ENCODE results near the gene CCSER1.

The CCSER1 gene

DNA sequence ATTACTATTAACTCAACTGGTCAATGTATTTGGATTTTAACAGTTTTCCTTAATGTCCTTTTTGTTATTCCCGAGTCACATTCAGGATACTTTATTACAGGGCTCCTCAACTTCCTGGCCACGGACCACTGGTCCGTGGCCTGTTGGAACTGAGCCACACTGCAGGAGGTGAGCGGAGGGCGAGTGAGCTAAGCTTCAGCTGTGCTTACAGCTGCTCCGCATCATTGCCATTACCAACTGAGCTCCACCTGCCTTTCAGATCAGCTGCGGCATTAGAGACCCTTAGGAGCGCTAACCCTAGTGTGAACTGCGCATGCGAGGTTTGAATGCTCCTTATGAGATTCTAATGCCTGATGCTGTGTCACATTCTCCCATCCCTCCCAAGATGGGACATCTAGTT lies 591.7 kb downstream of the CCSER1 start:
- H3K27me3 Mint-ChIP-seq = no peaks in the 10 kb centered on the region
- peaks cover 7% of the 10 kb centered on the region for H3K9me3 Mint-ChIP-seq (ENCODE audit: low read depth)
- H3K27ac Mint-ChIP-seq = no peak overlapping the region
- H3K4me1 Mint-ChIP-seq (ENCODE audit: low read depth) = no peaks in the 10 kb centered on the region
- no peak overlapping the region for H3K4me3 Mint-ChIP-seq
- no peaks in the 10 kb centered on the region for H3K36me3 Mint-ChIP-seq

GRCh38 chr4:90727938-90728337 lies 600.7 kb downstream of the CCSER1 start:
- Mint-ChIP-seq H3K36me3 (no peaks in the 10 kb centered on the region), H3K9me3 (ENCODE audit: low read depth) (peaks cover 9% of the 10 kb centered on the region), H3K27me3 (no peaks in the 10 kb centered on the region), H3K4me3 (no peak overlapping the region), H3K27ac (no peak overlapping the region), H3K4me1 (ENCODE audit: low read depth) (no peaks in the 10 kb centered on the region)

- no peak overlapping the region for H3K4me3 Mint-ChIP-seq
- peaks cover 14% of the 10 kb centered on the region for H3K9me3 Mint-ChIP-seq (ENCODE audit: low read depth)
- no peak overlapping the region for H3K27ac Mint-ChIP-seq
- H3K36me3 Mint-ChIP-seq = no peaks in the 10 kb centered on the region
- no peaks in the 10 kb centered on the region for H3K4me1 Mint-ChIP-seq (ENCODE audit: low read depth)
- H3K27me3 Mint-ChIP-seq = no peaks in the 10 kb centered on the region
Measured at GRCh38 chr4:90730752-90731151, 603.6 kb downstream of the CCSER1 start.

DNA sequence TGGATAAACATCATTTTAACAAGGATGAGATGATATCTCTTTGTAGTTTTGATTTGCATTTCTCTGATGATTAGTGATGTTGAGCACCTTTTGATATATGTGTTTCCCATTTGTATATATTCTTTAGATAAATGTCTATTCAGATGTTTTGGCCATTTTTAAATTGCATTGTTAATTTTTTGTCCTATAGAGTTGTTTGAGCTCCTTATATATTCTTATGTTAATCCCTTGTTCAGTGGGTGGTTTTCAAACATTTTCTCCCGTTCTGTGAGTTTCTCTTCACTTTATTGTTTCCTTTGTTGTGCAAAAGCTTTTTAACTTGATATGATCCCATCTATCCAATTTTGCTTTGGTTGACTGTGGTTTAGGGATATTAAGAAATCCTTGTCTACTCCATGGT lies 606.0 kb downstream of the CCSER1 start:
- H3K27me3 Mint-ChIP-seq = no peaks in the 10 kb centered on the region
- H3K36me3 Mint-ChIP-seq = no peaks in the 10 kb centered on the region
- H3K4me3 Mint-ChIP-seq = no peak overlapping the region
- H3K27ac Mint-ChIP-seq = no peak overlapping the region
- peaks cover 25% of the 10 kb centered on the region for H3K9me3 Mint-ChIP-seq (ENCODE audit: low read depth)
- H3K4me1 Mint-ChIP-seq (ENCODE audit: low read depth) = no peaks in the 10 kb centered on the region

GRCh38 chr4:90745176-90745575 lies 618.0 kb downstream of the CCSER1 start:
- Mint-ChIP-seq H3K4me1 (ENCODE audit: low read depth) (no peaks in the 10 kb centered on the region), H3K27ac (no peak overlapping the region), H3K27me3 (no peaks in the 10 kb centered on the region), H3K4me3 (no peak overlapping the region), H3K36me3 (no peaks in the 10 kb centered on the region), H3K9me3 (ENCODE audit: low read depth) (peaks cover 3% of the 10 kb centered on the region)

DNA sequence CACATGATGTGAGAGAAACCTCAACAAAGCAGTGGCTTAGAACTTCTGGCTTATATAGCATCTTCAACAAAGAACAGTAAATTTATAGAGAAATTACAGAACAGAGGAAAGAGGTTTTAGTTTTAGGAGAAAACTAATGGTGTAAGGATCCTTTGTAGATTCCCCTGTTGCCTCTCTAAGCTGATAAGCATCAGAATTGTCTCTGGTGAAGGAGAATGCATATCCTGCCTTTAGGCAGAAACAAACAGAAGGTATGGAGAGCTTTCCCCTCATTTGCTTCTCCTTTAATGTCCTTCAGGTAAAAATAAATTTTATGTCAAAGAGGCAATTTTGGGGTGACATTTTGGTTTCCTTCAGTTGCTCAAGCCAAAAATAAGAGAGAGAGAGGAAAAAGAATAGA lies 625.9 kb downstream of the CCSER1 start:
- Mint-ChIP-seq H3K9me3 (ENCODE audit: low read depth) (no peaks in the 10 kb centered on the region), H3K4me1 (ENCODE audit: low read depth) (no peaks in the 10 kb centered on the region), H3K4me3 (no peak overlapping the region), H3K36me3 (no peaks in the 10 kb centered on the region), H3K27ac (no peak overlapping the region), H3K27me3 (no peaks in the 10 kb centered on the region)

GRCh38 chr4:90757534-90758060 lies 630.4 kb downstream of the CCSER1 start:
- H3K9me3 Mint-ChIP-seq (ENCODE audit: low read depth) = no peaks in the 10 kb centered on the region
- H3K27me3 Mint-ChIP-seq = no peaks in the 10 kb centered on the region
- no peak overlapping the region for H3K4me3 Mint-ChIP-seq
- no peak overlapping the region for H3K27ac Mint-ChIP-seq
- H3K36me3 Mint-ChIP-seq = no peaks in the 10 kb centered on the region
- no peaks in the 10 kb centered on the region for H3K4me1 Mint-ChIP-seq (ENCODE audit: low read depth)

DNA sequence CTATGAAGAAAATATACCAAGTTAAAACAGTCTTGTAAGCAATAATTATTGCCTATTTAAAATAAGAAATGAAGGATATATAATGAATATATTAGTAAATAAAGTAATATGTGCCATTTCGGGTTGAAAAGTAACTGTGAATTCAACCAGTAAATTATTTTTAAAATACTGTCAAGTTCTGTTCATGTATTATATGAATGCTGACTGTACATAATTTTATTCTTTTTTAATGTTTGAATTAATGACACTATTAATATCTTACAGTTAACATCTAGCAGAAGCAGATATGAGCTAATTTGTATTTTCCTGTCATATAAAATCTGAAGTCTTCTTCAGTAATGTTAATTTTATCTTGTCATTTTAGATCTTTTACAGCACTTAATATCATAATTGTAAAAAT lies 632.9 kb downstream of the CCSER1 start:
- Mint-ChIP-seq H3K27me3 (no peaks in the 10 kb centered on the region), H3K9me3 (ENCODE audit: low read depth) (no peaks in the 10 kb centered on the region), H3K4me3 (no peak overlapping the region), H3K4me1 (ENCODE audit: low read depth) (no peaks in the 10 kb centered on the region), H3K27ac (no peak overlapping the region), H3K36me3 (no peaks in the 10 kb centered on the region)

DNA sequence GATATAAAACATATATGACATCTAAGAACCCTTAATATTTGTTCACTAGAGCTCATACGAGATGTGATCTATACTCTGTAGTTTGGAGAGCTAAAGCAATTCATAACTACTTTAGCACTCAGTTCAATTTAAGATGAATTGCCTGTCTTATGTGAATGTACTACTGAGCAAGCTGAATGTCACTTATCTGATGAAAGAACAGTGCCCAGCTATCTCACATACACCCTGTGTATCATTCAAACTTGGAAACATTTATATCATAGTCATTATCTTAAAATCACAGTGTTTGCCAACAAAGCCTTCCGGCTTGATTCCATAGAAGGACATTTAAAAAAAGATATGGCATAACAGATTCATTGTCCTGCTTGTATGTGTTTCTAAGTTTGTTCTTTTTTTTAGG lies 639.6 kb downstream of the CCSER1 start:
- Mint-ChIP-seq H3K4me1 (ENCODE audit: low read depth) (no peaks in the 10 kb centered on the region), H3K27ac (no peak overlapping the region), H3K36me3 (no peaks in the 10 kb centered on the region), H3K4me3 (no peak overlapping the region), H3K9me3 (ENCODE audit: low read depth) (peaks cover 3% of the 10 kb centered on the region), H3K27me3 (no peaks in the 10 kb centered on the region)

GRCh38 chr4:90769251-90769650 lies 642.1 kb downstream of the CCSER1 start:
- Mint-ChIP-seq H3K9me3 (ENCODE audit: low read depth) (peaks cover 3% of the 10 kb centered on the region), H3K4me1 (ENCODE audit: low read depth) (no peaks in the 10 kb centered on the region), H3K4me3 (no peak overlapping the region), H3K27ac (no peak overlapping the region), H3K36me3 (no peaks in the 10 kb centered on the region), H3K27me3 (no peaks in the 10 kb centered on the region)

DNA sequence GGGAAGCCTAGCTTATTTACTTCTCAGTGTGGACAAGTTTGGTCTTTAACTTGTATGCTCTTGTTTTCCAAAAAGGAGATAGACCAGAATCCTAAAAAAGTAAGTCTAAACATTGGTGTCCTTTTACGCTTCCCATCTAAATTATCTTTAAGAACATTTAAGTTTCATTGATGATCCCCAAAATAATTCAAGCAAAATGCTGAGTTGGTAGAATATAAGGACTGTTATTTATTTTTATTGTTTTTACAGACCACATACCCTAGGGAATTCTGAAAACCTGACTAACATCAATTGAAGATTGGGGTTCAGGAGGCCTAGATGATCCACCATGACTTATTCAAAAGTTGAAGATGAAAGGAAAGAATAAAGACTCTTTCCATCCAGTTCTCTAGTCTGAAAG lies 653.0 kb downstream of the CCSER1 start:
- Mint-ChIP-seq H3K9me3 (ENCODE audit: low read depth) (peaks cover 7% of the 10 kb centered on the region), H3K4me3 (no peak overlapping the region), H3K4me1 (ENCODE audit: low read depth) (no peaks in the 10 kb centered on the region), H3K36me3 (no peaks in the 10 kb centered on the region), H3K27ac (no peak overlapping the region), H3K27me3 (no peaks in the 10 kb centered on the region)

GRCh38 chr4:90786602-90787001 lies 659.4 kb downstream of the CCSER1 start:
- H3K4me3 Mint-ChIP-seq = no peak overlapping the region
- H3K9me3 Mint-ChIP-seq (ENCODE audit: low read depth) = peaks cover 11% of the 10 kb centered on the region
- no peaks in the 10 kb centered on the region for H3K27me3 Mint-ChIP-seq
- no peaks in the 10 kb centered on the region for H3K4me1 Mint-ChIP-seq (ENCODE audit: low read depth)
- H3K36me3 Mint-ChIP-seq = no peaks in the 10 kb centered on the region
- no peak overlapping the region for H3K27ac Mint-ChIP-seq

DNA sequence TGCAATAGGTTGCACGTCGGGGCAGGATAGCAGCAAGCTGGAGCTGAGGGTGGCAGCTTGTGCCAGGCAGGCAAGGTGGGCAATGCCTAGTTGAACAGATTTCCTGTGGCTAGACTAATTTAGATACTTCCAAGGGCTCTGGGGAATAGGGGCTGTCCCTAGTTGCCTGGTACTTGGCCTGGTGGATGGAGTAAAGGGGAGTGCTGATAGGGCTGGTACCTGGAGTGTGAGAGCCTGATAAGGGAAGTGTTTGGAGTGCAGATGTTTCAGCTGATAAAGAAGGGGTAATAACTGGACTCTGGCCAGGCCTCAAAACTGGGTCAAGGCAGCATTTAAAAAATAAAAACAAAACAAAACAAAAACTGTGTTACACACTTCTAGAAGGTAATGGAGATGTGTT lies 665.5 kb downstream of the CCSER1 start:
- H3K27me3 Mint-ChIP-seq = no peaks in the 10 kb centered on the region
- H3K9me3 Mint-ChIP-seq (ENCODE audit: low read depth) = peaks cover 23% of the 10 kb centered on the region
- H3K4me3 Mint-ChIP-seq = no peak overlapping the region
- no peaks in the 10 kb centered on the region for H3K4me1 Mint-ChIP-seq (ENCODE audit: low read depth)
- H3K36me3 Mint-ChIP-seq = no peaks in the 10 kb centered on the region
- H3K27ac Mint-ChIP-seq = no peak overlapping the region

DNA sequence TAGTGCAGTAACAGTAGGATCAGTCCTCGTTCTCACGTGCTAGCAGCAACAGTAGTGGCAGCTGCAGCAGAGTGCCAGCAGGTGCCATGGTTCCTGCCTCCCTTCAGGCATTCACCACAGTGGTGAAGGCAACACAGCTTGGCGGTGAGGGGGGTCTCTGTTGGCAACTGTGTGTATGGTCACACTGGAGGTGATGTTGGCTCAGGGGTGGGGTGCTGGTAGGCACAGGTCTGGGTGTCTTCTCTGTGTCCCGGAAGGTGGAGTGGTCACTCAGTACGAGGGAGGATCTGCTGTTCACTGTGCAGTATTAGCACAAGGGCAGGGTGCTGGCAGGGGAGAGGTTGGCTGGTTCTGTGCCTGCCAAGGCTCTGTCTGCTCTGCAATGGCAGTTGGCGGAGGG lies 671.8 kb downstream of the CCSER1 start:
- H3K9me3 Mint-ChIP-seq (ENCODE audit: low read depth) = peaks cover 19% of the 10 kb centered on the region
- no peak overlapping the region for H3K4me3 Mint-ChIP-seq
- H3K4me1 Mint-ChIP-seq (ENCODE audit: low read depth) = no peaks in the 10 kb centered on the region
- no peaks in the 10 kb centered on the region for H3K27me3 Mint-ChIP-seq
- no peak overlapping the region for H3K27ac Mint-ChIP-seq
- H3K36me3 Mint-ChIP-seq = no peaks in the 10 kb centered on the region

- Mint-ChIP-seq H3K4me3 (no peak overlapping the region), H3K4me1 (ENCODE audit: low read depth) (no peaks in the 10 kb centered on the region), H3K27ac (no peak overlapping the region), H3K27me3 (no peaks in the 10 kb centered on the region), H3K36me3 (no peaks in the 10 kb centered on the region), H3K9me3 (ENCODE audit: low read depth) (peaks cover 19% of the 10 kb centered on the region)
Measured at GRCh38 chr4:90799895-90800294, 672.7 kb downstream of the CCSER1 start.

- H3K36me3 Mint-ChIP-seq = no peaks in the 10 kb centered on the region
- H3K27me3 Mint-ChIP-seq = no peaks in the 10 kb centered on the region
- no peaks in the 10 kb centered on the region for H3K4me1 Mint-ChIP-seq (ENCODE audit: low read depth)
- no peak overlapping the region for H3K27ac Mint-ChIP-seq
- no peak overlapping the region for H3K4me3 Mint-ChIP-seq
- peaks cover 18% of the 10 kb centered on the region for H3K9me3 Mint-ChIP-seq (ENCODE audit: low read depth)
Measured at GRCh38 chr4:90815569-90815968, 688.4 kb downstream of the CCSER1 start.

Data from activated naive CD8-positive, alpha-beta T cell (primary cell).